Activated B cell treated with CpG ODN at 0.5 μM for 24 hours (primary cell): ENCODE data around the gene LVRN. TPM values are rescaled to one million over a fixed set of nuclear protein-coding genes. Genes with fewer than 3 reads are reported as not detected.
A peak's percentile ranks its signal among the peaks of the same experiment; 100 is the strongest.

Experiments used
- ATAC-seq: fragments of 200-7000 bp; cut with Tn5 transposase; one replicate; pipeline ENCODE4 v1.10.0; 2021; ENCODE audit warnings: low read depth, mild to moderate bottlenecking, moderate library complexity
- CTCF ChIA-PET: fragments of 350-600 bp; sonication (Branson Sonifier 250); formaldehyde crosslinking; loops from one replicate; lab custom pipeline; 2021; ENCODE audit warnings: antibody characterized with exemption; lab: Charles Lee
- POLR2A ChIA-PET: fragments of 350-600 bp; sonication (Branson Sonifier 250); formaldehyde crosslinking; loops from one replicate; lab custom pipeline; 2021; ENCODE audit warnings: antibody characterized with exemption; lab: Charles Lee
- DNase-seq: peaks from one replicate; pipeline ENCODE4 v3.0.0; 2022
- H3K27ac Mint-ChIP-seq: one replicate; pipeline ENCODE4 v1.8.0; 2020; ENCODE audit warnings: mixed read lengths
- H3K27me3 Mint-ChIP-seq: one replicate; pipeline ENCODE4 v1.8.0; 2021; ENCODE audit warnings: mixed read lengths
- H3K36me3 Mint-ChIP-seq: one replicate; pipeline ENCODE4 v1.8.0; 2021; ENCODE audit warnings: low read depth, mixed read lengths
- H3K4me1 Mint-ChIP-seq: one replicate; pipeline ENCODE4 v1.8.0; 2021; ENCODE audit warnings: mixed read lengths
- H3K4me3 Mint-ChIP-seq: one replicate; pipeline ENCODE4 v1.8.0; 2020; ENCODE audit warnings: mild to moderate bottlenecking, mixed read lengths
- H3K9me3 Mint-ChIP-seq: one replicate; pipeline ENCODE4 v1.8.0; 2020; ENCODE audit warnings: mixed read lengths
- CTCF ChIP-seq: fragments of 200-600 bp; IDR thresholded peaks from one replicate; pipeline ENCODE4 v1.8.0; 2022; ENCODE audit warnings: antibody characterized with exemption, mild to moderate bottlenecking
- intact Hi-C: fragments of 100-400 bp; cut with micrococcal nuclease; formaldehyde crosslinking; loops from one replicate; pipeline ENCODE4 v1.15.1; 2024
- total RNA-seq: library from RNA; stranded (reverse); gene quantifications from 2 replicates; pipeline ENCODE4 v1.2.3, GENCODE V29; 2022

Gene LVRN
- total RNA-seq, 1 donor from 2014 or later = not detected

GRCh38 chr5:116023619-116024018 lies 61.3 kb downstream of the LVRN start:
- no peaks in the 10 kb centered on the region for H3K27me3 Mint-ChIP-seq
- H3K27ac Mint-ChIP-seq = no peak overlapping the region
- no peaks in the 10 kb centered on the region for H3K36me3 Mint-ChIP-seq
- DNase-seq (no peak), ATAC-seq (no peak)
- POLR2A ChIA-PET = no interaction called here
- no peaks in the 10 kb centered on the region for H3K4me1 Mint-ChIP-seq
- no peaks in the 10 kb centered on the region for H3K9me3 Mint-ChIP-seq
- no peak overlapping the region for H3K4me3 Mint-ChIP-seq
- intact Hi-C loops = no loop called here
- CTCF ChIA-PET = no interaction called here
- TF ChIP-seq CTCF = no peak

- Mint-ChIP-seq H3K36me3 (no peaks in the 10 kb centered on the region), H3K27me3 (no peaks in the 10 kb centered on the region), H3K4me1 (no peaks in the 10 kb centered on the region), H3K9me3 (no peaks in the 10 kb centered on the region), H3K4me3 (no peak overlapping the region), H3K27ac (no peak overlapping the region)
- ATAC-seq = no peak
- POLR2A ChIA-PET = no interaction called here
- CTCF ChIA-PET = no interaction called here
- no peak for DNase-seq
- no peak for TF ChIP-seq CTCF
- intact Hi-C loops = no loop called here
Observed at GRCh38 chr5:116025866-116026265, 63.6 kb downstream of the LVRN start.

GRCh38 chr5:116032094-116032517 lies 69.8 kb downstream of the LVRN start, which contains the start of gene ARL14EPL:
Gene ARL14EPL (plus strand): TSS chr5:116032472. CDS start chr5:116051466, 18,994 bp downstream.
- peak within 1 kb of the TSS; percentile 57 for H3K27ac Mint-ChIP-seq
- H3K4me3 Mint-ChIP-seq = peak within 1 kb of the TSS; percentile 29

GRCh38 chr5:116032991-116033390 lies 70.7 kb downstream of the LVRN start:
- ChIA-PET CTCF (interaction anchor here (1.6 kb wide), 1 partner anchor 398 kb away, joined by 6 read pairs; no protein-coding TSS in a partner anchor), POLR2A (interaction anchor here (0.5 to 0.9 kb wide), 2 partner anchors 147 to 488 kb away, joined by 3 to 7 read pairs; partner anchors contain the start of gene FEM1C)
- no peak for TF ChIP-seq CTCF
- no peaks in the 10 kb centered on the region for H3K36me3 Mint-ChIP-seq
- peak overlapping the region; percentile 50 for H3K27ac Mint-ChIP-seq
- no peaks in the 10 kb centered on the region for H3K27me3 Mint-ChIP-seq
- intact Hi-C loops = no loop called here
- H3K4me1 Mint-ChIP-seq = peaks cover 48% of the 10 kb centered on the region
- no peaks in the 10 kb centered on the region for H3K9me3 Mint-ChIP-seq
- peak overlapping the region; percentile 1 for H3K4me3 Mint-ChIP-seq
- ATAC-seq = peak; percentile 19
- no peak for DNase-seq

More at GRCh38 chr5:116032094-116032517, 69.8 kb downstream of the LVRN start, which contains the start of gene ARL14EPL:
- no peak for TF ChIP-seq CTCF
- Mint-ChIP-seq H3K4me1 (peaks cover 41% of the 10 kb centered on the region), H3K27me3 (no peaks in the 10 kb centered on the region), H3K36me3 (no peaks in the 10 kb centered on the region), H3K9me3 (no peaks in the 10 kb centered on the region)
- ChIA-PET CTCF (interaction anchor here (1.6 kb wide), 1 partner anchor 397 kb away, joined by 6 read pairs; no protein-coding TSS in a partner anchor), POLR2A (no interaction called here)
- ATAC-seq (peak; percentile 82), DNase-seq (no peak)
- intact Hi-C loops = no loop called here

- no peaks in the 10 kb centered on the region for H3K9me3 Mint-ChIP-seq
Observed at GRCh38 chr5:116035123-116035522, 72.8 kb downstream of the LVRN start.

More at GRCh38 chr5:116035123-116035522, 72.8 kb downstream of the LVRN start:
- no peak for TF ChIP-seq CTCF
- H3K4me3 Mint-ChIP-seq = no peak overlapping the region
- no peaks in the 10 kb centered on the region for H3K36me3 Mint-ChIP-seq
- POLR2A ChIA-PET = no interaction called here
- H3K27ac Mint-ChIP-seq = no peak overlapping the region
- DNase-seq (no peak), ATAC-seq (no peak)
- peaks cover 68% of the 10 kb centered on the region for H3K4me1 Mint-ChIP-seq
- CTCF ChIA-PET = interaction anchor here (0.6 to 0.8 kb wide), 2 partner anchors 33 to 147 kb away, joined by 3 read pairs; no protein-coding TSS in a partner anchor
- no peaks in the 10 kb centered on the region for H3K27me3 Mint-ChIP-seq
- intact Hi-C loops = no loop called here
